Activated CD8-positive, alpha-beta memory T cell treated with anti-CD3 and anti-CD28 coated beads, Interleukin-2, amount 50 U/mL, for 24 hours (primary cell): ENCODE results near the gene SOX8.

Experiments
- DNase-seq: peaks from one replicate; pipeline ENCODE4 v3.0.0-alpha.2; 2020; ENCODE audit errors: extremely low read depth

The SOX8 gene

GRCh38 chr16:972316-973002 lies 9.1 kb upstream of the SOX8 start:
- no peak for DNase-seq

- no peak for DNase-seq
Observed at GRCh38 chr16:973366-973765, 8.2 kb upstream of the SOX8 start.

- DNase-seq = no peak
Observed at GRCh38 chr16:974001-974601, 7.5 kb upstream of the SOX8 start.

- DNase-seq = no peak
Observed at GRCh38 chr16:974611-975261, 6.8 kb upstream of the SOX8 start.

GRCh38 chr16:975291-975690 lies 6.3 kb upstream of the SOX8 start:
- DNase-seq = no peak

- no peak for DNase-seq
Observed at GRCh38 chr16:976389-976931, 5.1 kb upstream of the SOX8 start.

- DNase-seq = no peak
Observed at GRCh38 chr16:977081-977701, 4.4 kb upstream of the SOX8 start.

GRCh38 chr16:977896-978295 lies 3.7 kb upstream of the SOX8 start:
- DNase-seq = no peak

- DNase-seq = no peak
Observed at GRCh38 chr16:978403-978802, 3.2 kb upstream of the SOX8 start.

GRCh38 chr16:979147-979546 lies 2.4 kb upstream of the SOX8 start:
- no peak for DNase-seq

GRCh38 chr16:979859-980594 lies 1.5 kb upstream of the SOX8 start:
- no peak for DNase-seq

- no peak for DNase-seq
Observed at GRCh38 chr16:980595-980854, 1.0 kb upstream of the SOX8 start.

GRCh38 chr16:982145-983043 lies 824 bp downstream of the SOX8 start:
- no peak for DNase-seq

- DNase-seq = no peak
Observed at GRCh38 chr16:983044-984030, 1.8 kb downstream of the SOX8 start.

- no peak for DNase-seq
Observed at GRCh38 chr16:984121-984694, 2.6 kb downstream of the SOX8 start.

- no peak for DNase-seq
Observed at GRCh38 chr16:984736-985636, 3.4 kb downstream of the SOX8 start.

GRCh38 chr16:985646-986400 lies 4.3 kb downstream of the SOX8 start:
- DNase-seq = no peak

- no peak for DNase-seq
Observed at GRCh38 chr16:986411-986810, 4.8 kb downstream of the SOX8 start.
